Loucy (cell line): ENCODE data around the gene ARHGEF12.

ENCODE experiments used
- H2AFZ ChIP-seq: fragments of 200-600 bp; sonication (generic); 2 replicates; pipeline ENCODE4 v1.6.0; 2016; ENCODE audit warnings: antibody characterized with exemption, mild to moderate bottlenecking, low read length, moderate library complexity
- H3F3A ChIP-seq: fragments of 200-600 bp; 2 replicates; pipeline ENCODE4 v1.6.0; 2016; ENCODE audit warnings: antibody characterized with exemption, low read depth, mild to moderate bottlenecking
- H3K27me3 ChIP-seq: fragments of 200-600 bp; sonication (generic); 2 replicates; pipeline ENCODE4 v1.6.1; 2014; ENCODE audit warnings: low read length, mild to moderate bottlenecking; ENCODE audit not compliant: insufficient read depth, poor library complexity, severe bottlenecking
- H3K36me3 ChIP-seq: fragments of 200-600 bp; sonication (generic); 2 replicates; pipeline ENCODE4 v1.6.1; 2016; ENCODE audit warnings: low read length; ENCODE audit not compliant: insufficient read depth
- H3K4me1 ChIP-seq: fragments of 200-600 bp; sonication (generic); 2 replicates; pipeline ENCODE4 v1.5.1; 2014; ENCODE audit warnings: low read length, mild to moderate bottlenecking; ENCODE audit not compliant: insufficient read depth, poor library complexity, severe bottlenecking
- H3K4me2 ChIP-seq: fragments of 200-600 bp; sonication (generic); 2 replicates; pipeline ENCODE4 v1.6.0; 2014; ENCODE audit warnings: antibody characterized with exemption, low read length, low read depth, mild to moderate bottlenecking; ENCODE audit not compliant: poor library complexity, severe bottlenecking
- H3K4me3 ChIP-seq: fragments of 200-600 bp; sonication (generic); 2 replicates; pipeline ENCODE4 v1.5.1; 2014; ENCODE audit warnings: low read length, mild to moderate bottlenecking, mixed read lengths; ENCODE audit not compliant: poor library complexity, severe bottlenecking
- H3K79me2 ChIP-seq: fragments of 200-600 bp; sonication (generic); 2 replicates; pipeline ENCODE4 v1.6.1; 2014; ENCODE audit warnings: low read length; ENCODE audit not compliant: insufficient read depth
- H3K9ac ChIP-seq: fragments of 200-600 bp; sonication (generic); 2 replicates; pipeline ENCODE4 v1.6.0; 2014; ENCODE audit warnings: mild to moderate bottlenecking, low read depth, low read length, moderate library complexity; ENCODE audit not compliant: poor library complexity, severe bottlenecking
- H3K9me2 ChIP-seq: fragments of 200-600 bp; sonication (generic); replicated peaks from 2 replicates; pipeline ENCODE4 v1.6.1; 2016; ENCODE audit warnings: low read depth, low read length, mixed read lengths
- H3K9me3 ChIP-seq: fragments of 200-600 bp; sonication (generic); 2 replicates; pipeline ENCODE4 v1.6.1; 2014; ENCODE audit warnings: mild to moderate bottlenecking, antibody characterized with exemption, low read length, low read depth; ENCODE audit not compliant: insufficient read depth
- H4K20me1 ChIP-seq: fragments of 200-600 bp; sonication (generic); 2 replicates; pipeline ENCODE4 v1.6.0; 2014; ENCODE audit warnings: antibody characterized with exemption, low read length, mild to moderate bottlenecking; ENCODE audit not compliant: insufficient read depth, poor library complexity, severe bottlenecking
- CTCF ChIP-seq: fragments of 200-600 bp; sonication (generic); conservative IDR thresholded peaks from 2 replicates; pipeline ENCODE4 v1.5.1; 2014; ENCODE audit warnings: mild to moderate bottlenecking, antibody characterized with exemption, low read length
- EZH2phosphoT487 ChIP-seq: fragments of 200-600 bp; IDR thresholded peaks from 2 replicates; pipeline ENCODE4 v1.6.1; 2018; ENCODE audit warnings: antibody characterized with exemption, mild to moderate bottlenecking, moderate library complexity, borderline replicate concordance

Gene ARHGEF12

DNA sequence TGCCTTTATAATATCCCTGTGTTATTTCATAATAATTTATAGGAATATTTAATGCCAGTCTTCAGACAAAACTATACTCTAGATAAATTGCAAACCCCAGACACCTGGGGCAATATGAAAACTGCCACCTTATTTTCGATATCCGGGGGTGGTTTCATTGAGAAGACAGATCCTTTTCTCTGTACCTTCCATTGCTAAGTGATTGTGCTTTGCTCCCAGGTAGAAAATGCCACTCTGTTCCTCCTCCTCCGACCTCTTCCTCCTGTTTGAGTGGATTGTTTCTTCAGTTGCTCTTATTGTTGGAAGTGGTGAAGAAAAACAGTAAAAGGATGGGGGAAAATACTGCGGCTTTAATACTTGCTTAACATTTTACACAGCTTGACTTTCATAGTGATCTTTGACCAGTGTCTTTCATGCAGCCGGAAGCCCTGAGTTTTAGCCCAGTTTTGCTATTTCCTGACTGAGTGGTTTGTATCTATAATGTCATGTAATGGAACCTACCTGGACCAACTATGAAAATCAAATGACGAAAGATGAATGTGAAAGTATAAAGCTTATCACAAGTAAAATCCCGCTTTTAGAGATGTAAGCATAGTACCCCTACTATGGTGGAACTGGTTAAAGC, 169.7 kb downstream of the ARHGEF12 start:
- no peak for TF ChIP-seq EZH2phosphoT487
- TF ChIP-seq CTCF, result no peak
- Histone ChIP-seq H2AFZ (no peak overlapping the region), H3K79me2 (no peaks in the 10 kb centered on the region), H3K9me2 (no peaks in the 10 kb centered on the region), H3K27me3 (no peaks in the 10 kb centered on the region), H4K20me1 (no peaks in the 10 kb centered on the region), H3K9me3 (no peaks in the 10 kb centered on the region), H3K4me3 (no peak overlapping the region), H3K36me3 (no peaks in the 10 kb centered on the region), H3K4me1 (no peaks in the 10 kb centered on the region), H3K9ac (no peak overlapping the region), H3F3A (no peaks in the 10 kb centered on the region), H3K4me2 (no peak overlapping the region)

- Histone ChIP-seq H3K9me3 (no peaks in the 10 kb centered on the region), H3K4me3 (no peak overlapping the region), H3K79me2 (no peaks in the 10 kb centered on the region), H3K27me3 (no peaks in the 10 kb centered on the region), H3K9me2 (no peaks in the 10 kb centered on the region), H3K36me3 (no peaks in the 10 kb centered on the region), H3K4me1 (no peaks in the 10 kb centered on the region), H4K20me1 (no peaks in the 10 kb centered on the region), H2AFZ (no peak overlapping the region), H3F3A (no peaks in the 10 kb centered on the region), H3K4me2 (no peak overlapping the region), H3K9ac (no peak overlapping the region)
- no peak for TF ChIP-seq CTCF
- no peak for TF ChIP-seq EZH2phosphoT487
Measured at GRCh38 chr11:120509346-120510053, 173.3 kb downstream of the ARHGEF12 start.

- H3K4me3 ChIP-seq, result no peak overlapping the region
- no peak overlapping the region for H3K4me2 ChIP-seq
Measured at GRCh38 chr11:120510406-120511115, 174.3 kb downstream of the ARHGEF12 start.

More at GRCh38 chr11:120510406-120511115, 174.3 kb downstream of the ARHGEF12 start:
- Histone ChIP-seq H3K79me2 (no peaks in the 10 kb centered on the region), H3K27me3 (no peaks in the 10 kb centered on the region), H3K9me3 (no peaks in the 10 kb centered on the region), H3K36me3 (no peaks in the 10 kb centered on the region), H2AFZ (no peak overlapping the region), H3K4me1 (no peaks in the 10 kb centered on the region), H3K9me2 (no peaks in the 10 kb centered on the region), H3K9ac (no peak overlapping the region), H4K20me1 (no peaks in the 10 kb centered on the region), H3F3A (no peaks in the 10 kb centered on the region)
- TF ChIP-seq CTCF, result no peak
